Bone marrow (tissue), 2 donors: ENCODE results near the gene RASGRP1.
A peak's percentile ranks its signal among the peaks of the same experiment; 100 is the strongest.

ENCODE experiments used
- DNase-seq, 2 donors: peaks; one replicate each; lab custom pipeline; 2025; lab: John Stamatoyannopoulos, UW

RASGRP1 gene

GRCh38 chr15:38458646-38459045, 106.0 kb downstream of the RASGRP1 start:
- no peak for DNase-seq

GRCh38 chr15:38455092-38455491, 109.5 kb downstream of the RASGRP1 start:
- DNase-seq: peak in 1 of 2 donors; percentile 7

- no peak for DNase-seq
Measured at GRCh38 chr15:38454696-38455090, 109.9 kb downstream of the RASGRP1 start.

GRCh38 chr15:38453971-38454695, 110.5 kb downstream of the RASGRP1 start, which contains the start of gene FAM98B:
Gene FAM98B (plus strand): TSS chr15:38454127. CDS start chr15:38454162, 35 bp downstream.
- peak; percentile 27 to 75 for DNase-seq

GRCh38 chr15:38441130-38441519, 123.5 kb downstream of the RASGRP1 start:
- DNase-seq: no peak

GRCh38 chr15:38440353-38441129, 124.1 kb downstream of the RASGRP1 start:
- peak; percentile 13 to 58 for DNase-seq
